ENCODE data around the gene HNRNPA1.
"Not testable (repeated sequence)": the region's sequence is repeated elsewhere in the genome, so short reads cannot be mapped to it uniquely, and the experiment has no call there.

HNRNPA1 gene

DNA sequence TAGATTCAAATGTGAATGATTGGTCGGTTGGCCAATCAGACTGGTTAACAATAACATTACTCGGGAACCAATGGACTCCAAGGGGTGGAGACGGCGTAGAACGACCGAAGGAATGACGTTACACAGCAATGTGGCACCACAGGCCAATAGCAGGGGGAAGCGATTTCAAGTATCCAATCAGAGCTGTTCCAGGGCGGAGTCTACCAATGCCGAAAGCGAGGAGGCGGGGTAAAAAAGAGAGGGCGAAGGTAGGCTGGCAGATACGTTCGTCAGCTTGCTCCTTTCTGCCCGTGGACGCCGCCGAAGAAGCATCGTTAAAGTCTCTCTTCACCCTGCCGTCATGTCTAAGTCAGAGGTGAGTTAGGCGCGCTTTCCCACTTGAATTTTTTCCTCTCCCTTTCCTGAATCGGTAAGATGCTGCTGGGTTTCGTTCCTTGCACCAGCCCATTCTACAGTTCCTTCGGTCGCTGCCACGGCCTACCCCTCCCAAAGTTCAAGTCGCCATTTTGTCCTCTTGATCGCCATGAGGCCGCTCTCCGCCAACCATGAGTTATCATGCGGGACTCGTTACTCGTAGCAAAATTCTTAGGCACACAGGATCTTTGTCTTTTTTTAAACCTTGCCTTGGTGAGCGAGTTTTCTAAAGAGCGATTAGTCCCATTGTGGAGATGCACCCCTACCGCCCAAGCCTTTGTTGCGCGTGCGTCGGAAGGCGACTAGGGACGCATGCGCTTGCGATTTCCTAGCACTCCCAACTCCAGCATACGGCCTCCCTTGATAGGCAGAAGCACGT is at the start of gene HNRNPA1:
Gene HNRNPA1 (plus strand): TSS at position 259 of the 793 bp plus-strand sequence. CDS start 82 bp downstream, at position 341.
- peak; percentile 79 for ATAC-seq (ENCODE audit: low read depth)
- Mint-ChIP-seq H3K4me3 (no peak within 1 kb of the TSS), H3K9me3 (no peaks in the 10 kb centered on the region), H3K36me3 (peaks cover 23% of the 10 kb centered on the region), H3K27ac (no peak within 1 kb of the TSS), H3K4me1 (peaks cover 32% of the 10 kb centered on the region), H3K27me3 (no peaks in the 10 kb centered on the region)
- DNase-seq (ENCODE audit: low spot score in 2 of 2), result peak; percentile 83 to 95

GRCh38 chr12:54231269-54231668 is 49.3 kb upstream of the HNRNPA1 start:
- not testable (repeated sequence) for ATAC-seq (ENCODE audit: low read depth); H3K4me3 Mint-ChIP-seq; DNase-seq (ENCODE audit: low spot score in 2 of 2); H3K27ac Mint-ChIP-seq; H3K27me3 Mint-ChIP-seq; H3K9me3 Mint-ChIP-seq; H3K36me3 Mint-ChIP-seq
- peaks cover 15% of the 10 kb centered on the region for H3K4me1 Mint-ChIP-seq

- H3K36me3 Mint-ChIP-seq, result peaks cover 6% of the 10 kb centered on the region
- DNase-seq (ENCODE audit: low spot score in 2 of 2), result no peak
- no peak for ATAC-seq (ENCODE audit: low read depth)
These were observed 47.7 kb upstream of the HNRNPA1 start for GRCh38 chr12:54232790-54233189.

GRCh38 chr12:54238531-54238930 is 42.0 kb upstream of the HNRNPA1 start:
- Mint-ChIP-seq H3K9me3 (no peaks in the 10 kb centered on the region), H3K27ac (peak overlapping the region; percentile 63), H3K4me3 (no peak overlapping the region), H3K27me3 (no peaks in the 10 kb centered on the region), H3K36me3 (peaks cover 16% of the 10 kb centered on the region), H3K4me1 (peaks cover 8% of the 10 kb centered on the region)
- DNase-seq (ENCODE audit: low spot score in 2 of 2) (no peak), ATAC-seq (ENCODE audit: low read depth) (no peak)

More at GRCh38 chr12:54232790-54233189, 47.7 kb upstream of the HNRNPA1 start:
- no peak overlapping the region for H3K4me3 Mint-ChIP-seq
- no peaks in the 10 kb centered on the region for H3K27me3 Mint-ChIP-seq
- peaks cover 11% of the 10 kb centered on the region for H3K4me1 Mint-ChIP-seq
- no peak overlapping the region for H3K27ac Mint-ChIP-seq
- H3K9me3 Mint-ChIP-seq, result no peaks in the 10 kb centered on the region

- Mint-ChIP-seq H3K27ac (peak overlapping the region; percentile 69), H3K27me3 (no peaks in the 10 kb centered on the region), H3K36me3 (peaks cover 14% of the 10 kb centered on the region), H3K4me1 (peaks cover 8% of the 10 kb centered on the region), H3K9me3 (no peaks in the 10 kb centered on the region), H3K4me3 (no peak overlapping the region)
- DNase-seq (ENCODE audit: low spot score in 2 of 2) (no peak), ATAC-seq (ENCODE audit: low read depth) (no peak)
These were observed 40.9 kb upstream of the HNRNPA1 start for GRCh38 chr12:54239620-54240019.

DNA sequence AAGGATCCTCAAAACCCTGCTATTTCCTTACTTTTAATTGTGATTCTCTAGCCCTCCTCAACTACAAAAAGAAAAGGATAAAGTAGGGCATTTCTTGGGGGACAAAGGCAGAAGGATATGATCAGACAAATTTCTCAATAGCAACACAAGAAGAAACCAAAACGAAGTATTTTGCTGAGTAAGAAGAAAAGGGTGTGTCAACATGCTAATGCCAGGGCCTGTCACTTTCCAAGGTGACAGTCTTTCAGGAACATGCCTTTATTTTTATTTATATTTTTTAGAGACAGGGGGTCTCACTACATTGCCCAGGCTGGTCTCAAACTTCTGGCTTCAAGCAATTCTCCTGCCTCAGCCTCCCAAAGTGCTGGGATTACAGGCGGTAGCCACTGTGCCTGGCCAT is 40.4 kb upstream of the HNRNPA1 start:
- Mint-ChIP-seq H3K4me3 (no peak overlapping the region), H3K27me3 (no peaks in the 10 kb centered on the region), H3K9me3 (no peaks in the 10 kb centered on the region), H3K27ac (peak overlapping the region; percentile 69), H3K4me1 (peaks cover 8% of the 10 kb centered on the region), H3K36me3 (peaks cover 12% of the 10 kb centered on the region)
- DNase-seq (ENCODE audit: low spot score in 2 of 2), result no peak
- no peak for ATAC-seq (ENCODE audit: low read depth)

GRCh38 chr12:54240971-54241588 is 39.4 kb upstream of the HNRNPA1 start:
- DNase-seq (ENCODE audit: low spot score in 2 of 2) (no peak), ATAC-seq (ENCODE audit: low read depth) (no peak)
- Mint-ChIP-seq H3K4me3 (no peak overlapping the region), H3K27me3 (no peaks in the 10 kb centered on the region), H3K4me1 (peaks cover 8% of the 10 kb centered on the region), H3K27ac (peak overlapping the region; percentile 86), H3K9me3 (no peaks in the 10 kb centered on the region), H3K36me3 (peaks cover 12% of the 10 kb centered on the region)

GRCh38 chr12:54246011-54246641 is 34.4 kb upstream of the HNRNPA1 start:
- H3K27me3 Mint-ChIP-seq, result no peaks in the 10 kb centered on the region
- no peak overlapping the region for H3K4me3 Mint-ChIP-seq
- ATAC-seq (ENCODE audit: low read depth) (no peak), DNase-seq (ENCODE audit: low spot score in 2 of 2) (no peak)
- peaks cover 17% of the 10 kb centered on the region for H3K36me3 Mint-ChIP-seq
- H3K9me3 Mint-ChIP-seq, result no peaks in the 10 kb centered on the region
- H3K4me1 Mint-ChIP-seq, result peaks cover 4% of the 10 kb centered on the region
- no peak overlapping the region for H3K27ac Mint-ChIP-seq

DNA sequence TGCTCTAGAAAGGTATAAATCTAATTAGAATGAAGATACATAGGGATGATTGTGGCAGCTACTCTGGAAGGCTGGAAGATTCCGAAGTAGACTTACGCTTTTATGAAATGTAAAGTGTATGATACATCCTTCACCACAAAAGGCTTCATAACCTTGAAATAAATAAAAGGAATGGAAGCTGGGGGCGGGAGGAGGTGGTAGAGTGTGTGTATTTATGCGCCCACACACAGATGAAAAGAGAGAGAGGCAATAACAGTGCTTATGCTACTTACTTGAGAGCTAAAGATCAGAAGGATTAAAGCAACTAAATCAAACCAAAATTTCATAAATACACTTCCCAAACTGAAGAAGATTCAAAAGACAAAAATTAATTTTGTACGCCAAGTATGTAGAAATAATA is 31.0 kb upstream of the HNRNPA1 start:
- Mint-ChIP-seq H3K4me1 (no peaks in the 10 kb centered on the region), H3K9me3 (no peaks in the 10 kb centered on the region), H3K27me3 (no peaks in the 10 kb centered on the region), H3K27ac (no peak overlapping the region), H3K36me3 (peaks cover 15% of the 10 kb centered on the region), H3K4me3 (no peak overlapping the region)
- ATAC-seq (ENCODE audit: low read depth) (no peak), DNase-seq (ENCODE audit: low spot score in 2 of 2) (no peak)

GRCh38 chr12:54251667-54252284 is 28.8 kb upstream of the HNRNPA1 start:
- Mint-ChIP-seq H3K9me3 (no peaks in the 10 kb centered on the region), H3K4me3 (no peak overlapping the region), H3K27ac (no peak overlapping the region), H3K4me1 (no peaks in the 10 kb centered on the region), H3K36me3 (peaks cover 22% of the 10 kb centered on the region), H3K27me3 (no peaks in the 10 kb centered on the region)
- DNase-seq (ENCODE audit: low spot score in 2 of 2) (peak in 1 of 2 donors; percentile 41), ATAC-seq (ENCODE audit: low read depth) (peak; percentile 72)

DNA sequence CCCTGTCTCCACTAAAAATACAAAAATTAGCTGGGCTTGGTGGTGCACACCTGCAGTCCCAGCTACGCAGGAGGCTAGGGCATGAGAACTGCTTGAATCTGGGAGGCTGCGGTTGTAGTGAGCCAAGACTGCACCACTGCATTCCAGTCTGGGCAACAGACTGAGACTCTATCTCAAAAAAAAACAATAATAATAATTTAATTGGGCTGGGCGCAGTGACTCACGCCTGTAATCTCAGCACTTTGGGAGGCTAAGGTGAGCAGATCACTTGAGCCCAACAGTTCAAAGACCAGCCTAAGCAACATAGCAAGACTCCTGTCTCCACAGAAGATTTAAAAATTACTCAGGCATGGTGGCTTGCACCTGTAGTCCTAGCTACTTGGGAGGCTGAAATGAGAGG is 27.3 kb upstream of the HNRNPA1 start:
- DNase-seq (ENCODE audit: low spot score in 2 of 2), result no peak
- Mint-ChIP-seq H3K36me3 (peaks cover 19% of the 10 kb centered on the region), H3K9me3 (no peaks in the 10 kb centered on the region), H3K4me3 (no peak overlapping the region), H3K4me1 (no peaks in the 10 kb centered on the region), H3K27ac (no peak overlapping the region), H3K27me3 (no peaks in the 10 kb centered on the region)
- ATAC-seq (ENCODE audit: low read depth), result no peak

GRCh38 chr12:54257332-54257731 is 23.2 kb upstream of the HNRNPA1 start:
- Mint-ChIP-seq H3K9me3 (no peaks in the 10 kb centered on the region), H3K27me3 (no peaks in the 10 kb centered on the region), H3K4me1 (peaks cover 6% of the 10 kb centered on the region), H3K4me3 (no peak overlapping the region), H3K27ac (no peak overlapping the region), H3K36me3 (peaks cover 9% of the 10 kb centered on the region)
- ATAC-seq (ENCODE audit: low read depth) (no peak), DNase-seq (ENCODE audit: low spot score in 2 of 2) (no peak)

- Mint-ChIP-seq H3K27me3 (no peaks in the 10 kb centered on the region), H3K4me3 (no peak overlapping the region), H3K9me3 (no peaks in the 10 kb centered on the region), H3K4me1 (peaks cover 6% of the 10 kb centered on the region), H3K27ac (no peak overlapping the region), H3K36me3 (peaks cover 7% of the 10 kb centered on the region)
- DNase-seq (ENCODE audit: low spot score in 2 of 2), result no peak
- ATAC-seq (ENCODE audit: low read depth), result no peak
These were observed 22.3 kb upstream of the HNRNPA1 start for GRCh38 chr12:54258201-54258681.
